Renal pelvis (tissue), 4 donors: ENCODE results near the gene MYBPH. TPM values are rescaled to one million over a fixed set of nuclear protein-coding genes. Genes with fewer than 3 reads are reported as not detected.

Experiments
- DNase-seq: peaks from one replicate; pipeline ENCODE4 v3.0.0-alpha.2; 2013
- polyA plus RNA-seq, 3 donors: library from polyadenylated mRNA; unstranded; fragments of 120-200 nt; gene quantifications; one replicate each; pipeline ENCODE4 v1.2.1, GENCODE V29; 2013; ENCODE audit not compliant: insufficient read length in 3 of 3

The MYBPH gene
- polyA plus RNA-seq, 3 donors = 0.40 to 0.57 (median 0.50) TPM

DNA sequence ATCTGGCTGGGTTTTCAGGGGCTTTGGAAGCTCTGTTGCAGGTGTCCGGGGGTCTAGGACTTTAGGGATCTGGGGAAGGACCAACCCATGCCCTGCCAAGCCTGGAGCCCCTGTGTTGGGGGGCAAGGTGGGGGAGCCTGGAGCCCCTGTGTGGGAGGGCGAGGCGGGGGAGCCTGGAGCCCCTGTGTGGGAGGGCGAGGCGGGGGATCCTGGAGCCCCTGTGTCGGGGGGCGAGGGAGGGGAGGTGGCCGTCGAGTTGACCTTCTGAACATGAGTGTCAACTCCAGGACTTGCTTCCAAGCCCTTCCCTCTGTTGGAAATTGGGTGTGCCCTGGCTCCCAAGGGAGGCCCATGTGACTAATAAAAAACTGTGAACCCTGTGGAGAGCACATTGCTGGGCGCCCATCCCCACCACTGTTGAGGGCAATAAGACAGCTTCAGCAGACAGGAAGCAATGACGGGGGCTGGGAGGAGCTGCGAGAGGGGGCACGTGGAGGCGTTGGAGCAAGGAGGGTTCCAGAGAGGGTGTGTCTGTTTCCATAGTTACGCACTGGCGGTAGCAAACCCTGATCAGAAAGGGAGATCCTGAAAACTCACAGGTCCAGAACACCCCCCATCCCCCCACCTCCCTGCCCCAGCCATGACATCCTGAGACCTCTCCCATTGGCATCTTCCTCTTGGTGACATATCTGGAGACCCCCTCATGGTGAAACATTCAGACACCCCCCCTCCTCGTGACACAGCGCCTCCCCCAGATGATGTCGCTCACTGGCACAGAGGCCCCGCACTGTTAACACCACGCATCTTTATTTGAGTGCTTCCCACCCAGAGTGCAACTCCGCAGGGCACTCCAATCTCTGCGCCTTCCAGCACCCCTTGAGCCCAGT is 8.4 kb downstream of the MYBPH start:
- DNase-seq = no peak

- DNase-seq = no peak
Observed at GRCh38 chr1:203166192-203166940, 9.3 kb downstream of the MYBPH start.

DNA sequence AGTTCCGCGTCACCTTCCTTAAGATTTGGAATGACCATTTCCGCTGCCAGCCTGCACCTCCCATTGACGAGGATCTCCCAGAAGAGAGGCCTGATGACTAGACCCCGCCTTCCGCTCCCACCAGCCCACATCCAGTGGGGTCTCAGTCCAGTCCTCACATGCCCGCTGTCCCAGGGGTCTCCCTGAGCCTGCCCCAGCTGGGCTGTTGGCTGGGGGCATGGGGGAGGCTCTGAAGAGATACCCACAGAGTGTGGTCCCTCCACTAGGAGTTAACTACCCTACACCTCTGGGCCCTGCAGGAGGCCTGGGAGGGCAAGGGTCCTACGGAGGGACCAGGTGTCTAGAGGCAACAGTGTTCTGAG is 9.8 kb downstream of the MYBPH start:
- DNase-seq = no peak

- no peak for DNase-seq
Observed at GRCh38 chr1:203165101-203165799, 10.4 kb downstream of the MYBPH start.

GRCh38 chr1:203163891-203164635 is 11.6 kb downstream of the MYBPH start:
- DNase-seq = no peak

DNA sequence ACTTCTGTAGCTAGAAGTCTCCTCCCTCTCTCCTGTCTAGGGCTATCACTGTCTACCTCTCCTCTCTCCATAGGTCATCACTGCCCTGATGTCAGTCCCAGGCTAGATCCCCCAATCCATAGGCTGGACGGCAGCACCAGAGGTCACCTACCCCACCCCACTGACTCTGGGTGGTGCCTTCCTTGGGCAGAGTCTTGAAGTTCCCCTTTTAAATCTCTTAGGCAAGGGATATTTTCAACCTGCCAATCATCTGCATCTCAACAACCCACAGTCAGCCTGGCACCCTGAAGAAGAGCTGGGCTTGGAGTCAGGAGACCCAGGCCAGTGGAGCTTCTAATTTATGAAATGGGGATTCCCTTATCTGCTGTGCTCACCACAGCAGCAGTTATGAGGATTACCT is 13.2 kb downstream of the MYBPH start:
- no peak for DNase-seq

- no peak for DNase-seq
Observed at GRCh38 chr1:203161703-203162102, 13.9 kb downstream of the MYBPH start.

- DNase-seq = no peak
Observed at GRCh38 chr1:203161175-203161574, 14.5 kb downstream of the MYBPH start.

DNA sequence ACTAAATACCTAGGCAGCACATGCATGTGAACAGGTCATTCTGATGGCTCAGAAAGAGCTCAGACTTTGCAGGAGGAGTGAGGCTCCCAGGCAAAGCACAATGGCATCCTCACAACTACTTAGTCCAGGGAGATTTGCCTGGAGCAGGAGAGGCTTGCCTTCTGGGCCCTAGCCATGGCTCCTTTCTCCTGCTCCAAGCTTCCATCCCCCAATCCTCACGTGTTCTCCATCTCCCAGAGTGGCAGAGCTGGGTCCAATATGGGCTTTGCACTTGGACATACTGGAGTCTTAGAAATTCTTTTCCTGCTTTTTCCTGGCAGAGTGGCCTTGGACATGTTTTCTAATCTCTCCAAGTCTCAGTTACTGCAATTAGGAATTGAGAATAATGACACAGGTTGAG is 15.8 kb downstream of the MYBPH start:
- DNase-seq = no peak

GRCh38 chr1:203158960-203159665 is 16.5 kb downstream of the MYBPH start:
- no peak for DNase-seq

- no peak for DNase-seq
Observed at GRCh38 chr1:203158423-203158822, 17.2 kb downstream of the MYBPH start.

DNA sequence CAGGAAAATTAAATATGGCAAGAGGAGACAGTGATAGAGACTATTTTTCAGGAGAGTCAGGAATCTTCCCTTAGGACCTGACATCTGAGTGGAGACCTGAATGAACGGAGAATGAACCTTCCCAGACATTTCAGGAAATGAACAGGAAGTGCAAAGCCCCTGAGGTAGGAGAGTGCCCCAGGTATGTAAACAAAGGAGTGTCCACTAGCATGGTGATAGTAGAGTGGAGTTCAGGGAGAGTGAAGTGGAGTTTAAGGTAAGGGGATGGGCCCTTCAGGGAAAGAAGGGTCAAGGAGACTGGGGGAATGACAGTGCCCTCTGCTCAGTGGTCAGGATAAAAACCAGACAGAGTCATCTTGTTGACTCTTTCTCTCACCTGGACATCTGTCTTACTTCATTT is 19.3 kb downstream of the MYBPH start:
- no peak for DNase-seq

GRCh38 chr1:203153989-203154821 is 21.4 kb downstream of the MYBPH start:
- no peak for DNase-seq

GRCh38 chr1:203153051-203153988 is 22.3 kb downstream of the MYBPH start:
- peak; percentile 57 for DNase-seq

- DNase-seq = peak; percentile 84
Observed at GRCh38 chr1:203152158-203153034, 23.2 kb downstream of the MYBPH start.

DNA sequence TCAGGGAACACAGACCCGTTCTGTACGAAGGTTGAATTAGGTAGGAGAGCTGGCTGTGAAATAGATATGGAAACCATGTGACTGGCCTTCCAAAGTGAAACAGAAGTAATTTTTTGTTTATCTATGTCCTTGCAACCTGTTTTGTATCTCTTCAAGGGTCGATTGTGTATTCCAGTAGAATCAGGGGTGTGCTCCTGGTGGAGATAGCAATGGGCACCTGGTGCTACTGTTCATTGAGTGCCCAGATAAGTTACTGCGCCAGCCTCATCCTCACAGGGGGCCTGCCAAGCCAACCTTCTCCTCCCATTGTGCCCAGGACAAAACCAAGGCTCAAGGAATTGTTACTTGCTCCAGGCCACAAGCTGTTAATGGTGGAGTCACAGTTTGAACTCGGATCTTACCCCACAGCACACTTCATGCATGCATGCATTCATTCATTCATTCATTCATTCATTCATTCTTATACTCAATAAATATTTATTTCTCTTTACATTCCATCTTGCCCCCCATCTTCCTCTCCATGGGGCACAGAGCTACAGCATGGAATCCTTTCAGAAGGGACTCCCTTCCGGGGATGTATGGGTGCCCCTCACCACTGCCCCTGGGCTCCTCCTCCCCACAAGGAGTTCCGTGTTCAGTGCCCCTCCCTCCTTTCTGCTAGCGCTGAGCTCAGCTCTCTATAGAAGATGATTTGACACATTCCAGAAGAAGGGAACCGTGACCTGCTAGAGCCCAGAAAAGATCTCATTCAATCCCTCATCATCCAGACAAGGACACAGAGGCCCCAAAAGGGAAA is 24.1 kb downstream of the MYBPH start:
- peak; percentile 74 for DNase-seq
